Thyroid gland (tissue), 4 donors: ENCODE data around the gene NDUFV2.

Source experiments
- CTCF ChIP-seq, 6 experiments: fragments of 200-600 bp in 3 of 6; fragments of 450-650 bp in 3 of 6; sonication (generic) in 3 of 6; IDR thresholded peaks; one replicate each; pipeline ENCODE4 v1.5.1; 2016 to 2019; ENCODE audit warnings: antibody characterized with exemption in 6 of 6, mild to moderate bottlenecking in 2 of 6, inconsistent platforms in 1 of 6, moderate library complexity in 1 of 6
- POLR2A ChIP-seq, 2 donors: fragments of 450-650 bp; IDR thresholded peaks; one replicate each; pipeline ENCODE4 v1.6.1; 2017; ENCODE audit warnings: antibody characterized with exemption in 2 of 2, mild to moderate bottlenecking in 2 of 2, moderate library complexity in 1 of 2

GRCh38 chr18:9086624-9087023, 15.9 kb upstream of the NDUFV2 start:
- TF ChIP-seq CTCF (IDR thresholded peaks at IDR 0.05) (no peak), POLR2A (IDR thresholded peaks at IDR 0.05) (no peak)
